Testis (tissue), 2 donors: ENCODE data around the gene LETM1.

ENCODE experiments used
- CTCF ChIP-seq, 3 experiments: fragments of 450-650 bp in 2 of 3; fragments of 200-600 bp in 1 of 3; sonication (generic) in 1 of 3; IDR thresholded peaks; one replicate each; pipeline ENCODE4 v1.5.1; 2016 to 2019; ENCODE audit warnings: antibody characterized with exemption in 3 of 3, mild to moderate bottlenecking in 2 of 3, moderate library complexity in 1 of 3
- POLR2A ChIP-seq: fragments of 450-650 bp; IDR thresholded peaks from one replicate; pipeline ENCODE4 v1.6.1; 2017; ENCODE audit warnings: antibody characterized with exemption, mild to moderate bottlenecking, moderate library complexity

- TF ChIP-seq CTCF (IDR thresholded peaks at IDR 0.05), result no peak
- TF ChIP-seq POLR2A, result no peak
These were observed 92.3 kb downstream of the LETM1 start for GRCh38 chr4:1763550-1764080.
